Measurements from ENCODE around the gene PTPRU.

DNA sequence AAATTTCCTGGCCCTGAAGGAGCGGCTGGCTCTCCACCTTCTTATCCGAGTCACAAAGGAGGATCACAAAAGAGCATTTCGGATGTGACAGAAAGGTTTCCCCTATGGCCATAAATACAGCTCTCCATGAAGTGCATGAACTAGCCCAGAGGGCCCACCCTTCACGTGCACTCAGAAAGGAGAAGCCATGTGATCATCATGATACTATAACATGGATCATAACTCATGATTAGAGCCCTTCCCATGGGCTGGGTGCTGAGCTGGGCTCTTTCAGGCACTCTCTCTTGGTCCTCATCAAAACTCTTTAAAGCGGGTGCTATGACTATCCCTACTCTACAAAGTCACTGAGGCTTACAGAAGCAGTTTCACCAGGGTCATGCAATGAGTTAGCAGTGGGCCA, 135.0 kb downstream of the PTPRU start:
- TF ChIP-seq, protein P1, sequence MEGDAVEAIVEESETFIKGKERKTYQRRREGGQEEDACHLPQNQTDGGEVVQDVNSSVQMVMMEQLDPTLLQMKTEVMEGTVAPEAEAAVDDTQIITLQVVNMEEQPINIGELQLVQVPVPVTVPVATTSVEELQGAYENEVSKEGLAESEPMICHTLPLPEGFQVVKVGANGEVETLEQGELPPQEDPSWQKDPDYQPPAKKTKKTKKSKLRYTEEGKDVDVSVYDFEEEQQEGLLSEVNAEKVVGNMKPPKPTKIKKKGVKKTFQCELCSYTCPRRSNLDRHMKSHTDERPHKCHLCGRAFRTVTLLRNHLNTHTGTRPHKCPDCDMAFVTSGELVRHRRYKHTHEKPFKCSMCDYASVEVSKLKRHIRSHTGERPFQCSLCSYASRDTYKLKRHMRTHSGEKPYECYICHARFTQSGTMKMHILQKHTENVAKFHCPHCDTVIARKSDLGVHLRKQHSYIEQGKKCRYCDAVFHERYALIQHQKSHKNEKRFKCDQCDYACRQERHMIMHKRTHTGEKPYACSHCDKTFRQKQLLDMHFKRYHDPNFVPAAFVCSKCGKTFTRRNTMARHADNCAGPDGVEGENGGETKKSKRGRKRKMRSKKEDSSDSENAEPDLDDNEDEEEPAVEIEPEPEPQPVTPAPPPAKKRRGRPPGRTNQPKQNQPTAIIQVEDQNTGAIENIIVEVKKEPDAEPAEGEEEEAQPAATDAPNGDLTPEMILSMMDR (IDR thresholded peaks at IDR 0.05; ENCODE audit: low read depth, low read length, poor library complexity, severe bottlenecking), result no peak
- TF ChIP-seq EZH2phosphoT487 (IDR thresholded peaks at IDR 0.05; ENCODE audit: borderline replicate concordance, low read length), result no peak
